Fibroblast of lung (primary cell): ENCODE data around the gene USP24. TPM values are rescaled to one million over a fixed set of nuclear protein-coding genes. Genes with fewer than 3 reads are reported as not detected.
A peak's percentile ranks its signal among the peaks of the same experiment; 100 is the strongest.

ENCODE experiments used
- DNase-seq, 2 donors: peaks; one replicate each; pipeline versions ENCODE4 v3.0.0 to v3.0.0-alpha.2; 2010; ENCODE audit warnings: low read depth in 2 of 2
- H2AFZ ChIP-seq: 2 replicates; pipeline ENCODE4 v1.5.1; 2012; ENCODE audit warnings: low read length, control low read depth, inconsistent platforms
- H3K27ac ChIP-seq: 2 replicates; pipeline ENCODE4 v1.5.1; 2011; ENCODE audit warnings: low read length, control low read depth; ENCODE audit not compliant: insufficient read depth
- H3K27me3 ChIP-seq: 2 replicates; pipeline ENCODE4 v1.5.1; 2011; ENCODE audit warnings: mild to moderate bottlenecking, low read length; ENCODE audit not compliant: control insufficient read depth, insufficient read depth
- H3K36me3 ChIP-seq: 2 replicates; pipeline ENCODE4 v1.5.1; 2011; ENCODE audit warnings: low read length; ENCODE audit not compliant: control insufficient read depth, insufficient read depth
- H3K4me1 ChIP-seq: 2 replicates; pipeline ENCODE4 v1.5.1; 2011; ENCODE audit warnings: low read length; ENCODE audit not compliant: control insufficient read depth, insufficient read depth; ENCODE audit errors: extremely low read depth
- H3K4me2 ChIP-seq: 2 replicates; pipeline ENCODE4 v1.5.1; 2011; ENCODE audit warnings: low read length, control low read depth; ENCODE audit not compliant: insufficient read depth; ENCODE audit errors: extremely low read depth
- H3K4me3 ChIP-seq, 4 experiments: fragments of 200-600 bp in 1 of 4; sonication (generic) in 1 of 4; replicated peaks in 1 of 4; 2 replicates each; pipeline ENCODE4 v1.5.1; 2011 to 2016; ENCODE audit warnings: low read length in 4 of 4, low read depth in 3 of 4, mild to moderate bottlenecking in 3 of 4, control low read depth in 2 of 4, inconsistent platforms in 1 of 4, mixed read lengths in 1 of 4; ENCODE audit not compliant: insufficient read depth in 1 of 4; ENCODE audit errors: control extremely low read depth in 1 of 4
- H3K79me2 ChIP-seq: 2 replicates; pipeline ENCODE4 v1.5.1; 2012; ENCODE audit warnings: mild to moderate bottlenecking, low read length, inconsistent platforms; ENCODE audit not compliant: control insufficient read depth, insufficient read depth
- H3K9ac ChIP-seq: 2 replicates; pipeline ENCODE4 v1.5.1; 2011; ENCODE audit warnings: mild to moderate bottlenecking, low read length, control low read depth; ENCODE audit not compliant: insufficient read depth
- H3K9me3 ChIP-seq: 2 replicates; pipeline ENCODE4 v1.5.1; 2012; ENCODE audit warnings: low read depth, low read length; ENCODE audit not compliant: control insufficient read depth, insufficient read depth
- H4K20me1 ChIP-seq: 2 replicates; pipeline ENCODE4 v1.5.1; 2011; ENCODE audit warnings: low read length; ENCODE audit not compliant: control insufficient read depth, insufficient read depth; ENCODE audit errors: extremely low read depth
- CTCF ChIP-seq, 2 donors: IDR thresholded peaks in 1 of 2; conservative IDR thresholded peaks in 1 of 2; 1 replicate in 1 of 2; 2 replicates in 1 of 2; pipeline ENCODE4 v1.5.1; 2011 to 2012; ENCODE audit warnings: low read length in 2 of 2, control low read depth in 1 of 2, inconsistent platforms in 1 of 2, low read depth in 1 of 2, mild to moderate bottlenecking in 1 of 2
- EZH2 ChIP-seq: IDR thresholded peaks from 2 replicates; pipeline ENCODE4 v1.5.1; 2012; ENCODE audit warnings: low read length, control low read depth, mild to moderate bottlenecking; ENCODE audit errors: missing control alignments
- polyA plus RNA-seq, 2 donors: library from polyadenylated mRNA; depleted of rRNA in 1 of 2; stranded (reverse) in 1 of 2; unstranded in 1 of 2; fragments of >200 nt; gene quantifications; 2 replicates each; pipeline ENCODE4 v1.2.1, GENCODE V29; 2011 to 2012; ENCODE audit warnings: missing spikeins in 1 of 2
- total RNA-seq: library from RNA; depleted of rRNA; stranded (reverse); fragments of >200 nt; gene quantifications from 2 replicates; pipeline ENCODE4 v1.2.1, GENCODE V29; 2014

The USP24 gene
- total and polyA plus RNA-seq, 2 donors (not counting 1 experiment from before 2014, with no cell fraction given), result 16.4 to 63.9 TPM

DNA sequence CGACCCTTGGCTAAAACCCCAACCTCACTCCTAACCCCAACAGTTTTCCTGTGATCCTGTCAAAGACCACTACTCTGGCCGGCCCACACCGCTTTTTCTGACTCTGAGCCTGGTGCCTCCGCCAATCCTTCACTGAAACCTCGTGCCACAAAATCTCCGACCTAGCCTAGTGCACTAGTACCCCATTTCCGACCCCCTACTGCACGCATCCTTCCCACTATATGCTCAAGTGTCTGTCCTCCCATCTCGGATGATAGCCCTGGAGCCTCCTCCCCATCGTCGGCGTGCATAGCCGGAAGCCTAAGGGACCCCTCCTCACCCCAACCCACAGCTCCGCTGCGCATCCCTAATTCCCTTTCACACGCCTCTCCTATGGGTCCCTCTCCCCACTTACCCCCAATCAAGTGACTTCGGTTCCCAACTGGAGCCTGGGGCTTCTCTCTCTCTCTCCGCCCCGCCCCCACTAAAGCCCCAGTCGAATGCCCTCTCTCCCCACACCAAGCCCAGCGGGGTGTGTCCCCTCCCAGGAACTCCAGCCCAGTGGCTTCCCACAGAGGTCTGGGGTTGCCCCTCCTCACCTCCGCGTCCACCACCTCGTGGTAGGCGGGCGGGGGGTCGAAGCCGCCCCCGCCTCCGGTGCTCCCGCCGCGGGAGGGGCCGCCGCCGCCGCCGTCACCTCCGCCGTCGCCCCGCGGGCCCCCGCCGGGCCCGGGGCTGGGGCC lies 791 bp downstream of the USP24 start:
- peak in 1 of 2 donors; percentile 29 for DNase-seq

DNA sequence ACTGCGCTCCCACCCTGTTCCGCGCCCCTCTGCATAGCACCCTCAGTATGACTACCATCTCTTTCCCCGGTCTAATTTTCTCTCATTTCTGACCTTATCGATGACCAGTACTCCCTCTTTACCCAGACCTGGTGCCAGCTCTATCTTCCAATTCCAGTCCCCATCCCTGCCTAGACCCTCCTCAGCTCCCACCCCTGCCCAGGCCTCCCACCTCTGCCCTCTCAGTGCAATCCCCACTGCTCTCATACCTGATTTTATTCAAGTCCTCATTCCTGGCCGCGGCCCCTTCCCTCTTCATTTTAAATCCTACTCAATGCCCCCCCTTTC lies 1.3 kb downstream of the USP24 start:
- Histone ChIP-seq H3K4me1 (peaks cover 15% of the 10 kb centered on the region), H3K79me2 (peaks cover 66% of the 10 kb centered on the region), H3K27me3 (no peaks in the 10 kb centered on the region), H2AFZ (no peak overlapping the region), H3K36me3 (no peaks in the 10 kb centered on the region), H3K27ac (peak overlapping the region; percentile 80), H3K9me3 (no peaks in the 10 kb centered on the region), H4K20me1 (no peaks in the 10 kb centered on the region), H3K4me2 (peak overlapping the region; percentile 74), H3K4me3 (peak overlapping the region; percentile 73 to 90 (median 86)), H3K9ac (peak overlapping the region; percentile 94)
- TF ChIP-seq EZH2 (no peak), CTCF (conservative IDR thresholded peaks at IDR 0.05 in 1 of 2, IDR thresholded peaks at IDR 0.05 in 1 of 2; ENCODE audit: low read depth in 1 of 2, low read length in 2 of 2) (no peak)
- DNase-seq, result no peak

More for the DNA sequence above, 791 bp downstream of the USP24 start:
- TF ChIP-seq CTCF (conservative IDR thresholded peaks at IDR 0.05 in 1 of 2, IDR thresholded peaks at IDR 0.05 in 1 of 2; ENCODE audit: low read depth in 1 of 2, low read length in 2 of 2) (no peak), EZH2 (no peak)
- no peaks in the 10 kb centered on the region for H3K9me3 ChIP-seq
- peaks cover 61% of the 10 kb centered on the region for H3K79me2 ChIP-seq
- H3K4me2 ChIP-seq, result peak overlapping the region; percentile 74
- peak overlapping the region; percentile 94 for H3K9ac ChIP-seq
- peaks cover 15% of the 10 kb centered on the region for H3K4me1 ChIP-seq
- no peaks in the 10 kb centered on the region for H3K27me3 ChIP-seq
- H3K36me3 ChIP-seq, result no peaks in the 10 kb centered on the region
- peak overlapping the region; percentile 80 for H3K27ac ChIP-seq
- peak overlapping the region; percentile 52 for H2AFZ ChIP-seq
- no peaks in the 10 kb centered on the region for H4K20me1 ChIP-seq
- H3K4me3 ChIP-seq, result peak overlapping the region; percentile 73 to 90 (median 86)

DNA sequence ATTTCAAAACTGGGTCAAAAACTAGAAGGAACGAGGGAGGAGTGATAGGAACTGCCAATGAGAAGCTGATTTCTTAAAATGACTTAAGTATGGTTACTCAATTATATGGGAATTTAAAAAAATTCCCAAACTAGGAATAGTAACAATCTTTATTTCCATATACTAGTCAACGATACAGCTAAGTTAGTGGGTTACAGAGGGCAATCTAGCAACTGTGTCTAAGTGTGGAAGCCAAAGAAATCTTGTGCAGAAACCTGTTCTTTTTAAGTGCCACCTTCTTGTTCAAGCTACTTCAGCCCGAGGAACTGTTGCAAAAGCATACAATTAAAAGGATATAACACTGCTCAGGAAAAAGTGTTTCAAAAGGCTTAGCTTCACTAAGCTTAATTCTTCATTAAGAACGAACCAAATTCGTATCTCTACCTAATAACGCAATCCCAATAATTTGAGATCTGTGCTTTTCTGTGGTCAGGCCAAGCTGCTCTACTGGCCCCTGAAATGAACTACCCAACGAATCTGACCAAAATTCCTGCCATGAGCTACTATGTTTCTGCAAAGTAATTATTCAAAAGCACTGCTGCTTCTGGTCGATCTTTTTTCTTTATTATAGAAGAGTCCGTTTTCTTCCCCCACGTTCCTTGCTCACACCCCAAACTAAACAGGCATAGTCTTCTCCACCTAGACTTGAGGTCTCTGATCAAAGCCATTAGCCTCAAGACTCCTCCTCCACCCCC lies 1.8 kb downstream of the USP24 start:
- Histone ChIP-seq H3K36me3 (no peaks in the 10 kb centered on the region), H3K9ac (no peak overlapping the region), H3K4me1 (peaks cover 15% of the 10 kb centered on the region), H3K4me3 (peak overlapping the region; percentile 73 to 90 (median 86)), H3K27me3 (no peaks in the 10 kb centered on the region), H3K27ac (no peak overlapping the region), H4K20me1 (no peaks in the 10 kb centered on the region), H3K4me2 (peak overlapping the region; percentile 74), H3K9me3 (no peaks in the 10 kb centered on the region), H2AFZ (no peak overlapping the region), H3K79me2 (peaks cover 71% of the 10 kb centered on the region)
- peak in 1 of 2 donors; percentile 12 for DNase-seq
- TF ChIP-seq CTCF (conservative IDR thresholded peaks at IDR 0.05 in 1 of 2, IDR thresholded peaks at IDR 0.05 in 1 of 2; ENCODE audit: low read depth in 1 of 2, low read length in 2 of 2) (no peak), EZH2 (no peak)
